ENCODE measurements around the gene KREMEN2. TPM values are rescaled to one million over a fixed set of nuclear protein-coding genes. Genes with fewer than 3 reads are reported as not detected.

The KREMEN2 gene
- total and polyA plus RNA-seq, 9 donors: 0.18 to 0.57 (median 0.23) TPM; not detected in 5

GRCh38 chr16:2948807-2949704 is 15.0 kb upstream of the KREMEN2 start:
- H3K27me3 ChIP-seq: no peaks in the 10 kb centered on the region
- H3K9me3 ChIP-seq: no peaks in the 10 kb centered on the region
- no peak for TF ChIP-seq POLR2A (IDR thresholded peaks at IDR 0.05)
- no peak for TF ChIP-seq CTCF (IDR thresholded peaks at IDR 0.05)
- TF ChIP-seq EP300 (IDR thresholded peaks at IDR 0.05): no peak
- H3K36me3 ChIP-seq: no peaks in the 10 kb centered on the region
- H3K27ac ChIP-seq: no peak overlapping the region
- intact Hi-C loops (cut with DNase I): no loop called here
- no peaks in the 10 kb centered on the region for H3K4me1 ChIP-seq (ENCODE audit: insufficient read depth)
- peak in 1 of 5 donors; percentile 15 for DNase-seq
- H3K4me3 ChIP-seq: no peak overlapping the region
- 73 to 77% (median 74%) methylated on average over 34 to 36 of the region's 36 CpGs for WGBS, 3 donors

GRCh38 chr16:2949705-2950352 is 14.2 kb upstream of the KREMEN2 start:
- WGBS, 3 donors: 76 to 82% (median 80%) methylated on average over 19 of the region's 19 CpGs
- Histone ChIP-seq H3K4me3 (no peak overlapping the region), H3K36me3 (no peaks in the 10 kb centered on the region), H3K27me3 (no peaks in the 10 kb centered on the region), H3K4me1 (ENCODE audit: insufficient read depth) (no peaks in the 10 kb centered on the region), H3K27ac (no peak overlapping the region), H3K9me3 (no peaks in the 10 kb centered on the region)
- TF ChIP-seq POLR2A (IDR thresholded peaks at IDR 0.05) (no peak), EP300 (IDR thresholded peaks at IDR 0.05) (no peak), CTCF (IDR thresholded peaks at IDR 0.05) (no peak)
- DNase-seq: no peak
- intact Hi-C loops (cut with DNase I): no loop called here

- TF ChIP-seq CTCF (IDR thresholded peaks at IDR 0.05): no peak
- TF ChIP-seq EP300 (IDR thresholded peaks at IDR 0.05): no peak
- no peak for TF ChIP-seq POLR2A (IDR thresholded peaks at IDR 0.05)
- Histone ChIP-seq H3K4me1 (ENCODE audit: insufficient read depth) (no peaks in the 10 kb centered on the region), H3K36me3 (no peaks in the 10 kb centered on the region), H3K9me3 (no peaks in the 10 kb centered on the region), H3K27ac (no peak overlapping the region), H3K4me3 (no peak overlapping the region), H3K27me3 (no peaks in the 10 kb centered on the region)
- 85 to 93% (median 91%) methylated on average over 12 to 13 of the region's 13 CpGs for WGBS, 3 donors
- intact Hi-C loops (cut with DNase I): no loop called here
- peak in 1 of 5 donors; percentile 12 for DNase-seq
These were observed 13.7 kb upstream of the KREMEN2 start for GRCh38 chr16:2950353-2950724.

GRCh38 chr16:2950773-2951172 is 13.3 kb upstream of the KREMEN2 start:
- no peaks in the 10 kb centered on the region for H3K27me3 ChIP-seq
- H3K4me3 ChIP-seq: no peak overlapping the region
- no peaks in the 10 kb centered on the region for H3K36me3 ChIP-seq
- intact Hi-C loops (cut with DNase I): no loop called here
- H3K27ac ChIP-seq: no peak overlapping the region
- TF ChIP-seq CTCF (IDR thresholded peaks at IDR 0.05) (no peak), POLR2A (IDR thresholded peaks at IDR 0.05) (no peak), EP300 (IDR thresholded peaks at IDR 0.05) (no peak)
- WGBS, 3 donors: 83 to 84% (median 83%) methylated on average over 16 of the region's 16 CpGs
- no peaks in the 10 kb centered on the region for H3K4me1 ChIP-seq (ENCODE audit: insufficient read depth)
- DNase-seq: no peak
- no peaks in the 10 kb centered on the region for H3K9me3 ChIP-seq

Data from ovary (tissue), 9 donors.